HG03469 (cell line): ENCODE measurements around the gene ANGEL2.
"Not testable (repeated sequence)": the region's sequence is repeated elsewhere in the genome, so short reads cannot be mapped to it uniquely, and the experiment has no call there.

Source experiments
- ATAC-seq: cut with Tn5 transposase; IDR thresholded peaks from one replicate; pipeline ENCODE4 v1.9.1; 2021; ENCODE audit warnings: mild to moderate bottlenecking, moderate library complexity, moderate number of reproducible peaks; ENCODE audit not compliant: unreplicated experiment

The ANGEL2 gene

GRCh38 chr1:212977781-212978645 lies 37.7 kb downstream of the ANGEL2 start:
- peak; percentile 30 for ATAC-seq

GRCh38 chr1:212976586-212976985 lies 39.1 kb downstream of the ANGEL2 start:
- no peak for ATAC-seq

- ATAC-seq, result no peak
These were observed 40.4 kb downstream of the ANGEL2 start for GRCh38 chr1:212975111-212975918.

- ATAC-seq, result no peak
These were observed 41.0 kb downstream of the ANGEL2 start for GRCh38 chr1:212974711-212975110.

- ATAC-seq, result no peak
These were observed 41.8 kb downstream of the ANGEL2 start for GRCh38 chr1:212973899-212974298.

GRCh38 chr1:212973426-212973825 lies 42.2 kb downstream of the ANGEL2 start:
- no peak for ATAC-seq

GRCh38 chr1:212971312-212971711 lies 44.4 kb downstream of the ANGEL2 start:
- ATAC-seq, result no peak

GRCh38 chr1:212970085-212970484 lies 45.6 kb downstream of the ANGEL2 start:
- ATAC-seq, result no peak

GRCh38 chr1:212968368-212968863 lies 47.3 kb downstream of the ANGEL2 start:
- no peak for ATAC-seq

GRCh38 chr1:212967801-212968200 lies 47.9 kb downstream of the ANGEL2 start:
- ATAC-seq, result no peak

GRCh38 chr1:212966616-212967015 lies 49.1 kb downstream of the ANGEL2 start:
- ATAC-seq, result no peak

- not testable (repeated sequence) for ATAC-seq
These were observed 50.7 kb downstream of the ANGEL2 start for GRCh38 chr1:212964993-212965392.

GRCh38 chr1:212964102-212964501 lies 51.6 kb downstream of the ANGEL2 start:
- ATAC-seq, result no peak

GRCh38 chr1:212962509-212962908 lies 53.2 kb downstream of the ANGEL2 start:
- no peak for ATAC-seq

- no peak for ATAC-seq
These were observed 54.7 kb downstream of the ANGEL2 start for GRCh38 chr1:212960932-212961331.

GRCh38 chr1:212959266-212960220 lies 56.1 kb downstream of the ANGEL2 start:
- ATAC-seq, result peak; percentile 74

- no peak for ATAC-seq
These were observed 57.5 kb downstream of the ANGEL2 start for GRCh38 chr1:212958175-212958574.

GRCh38 chr1:212957546-212957945 lies 58.1 kb downstream of the ANGEL2 start:
- no peak for ATAC-seq

- no peak for ATAC-seq
These were observed 59.6 kb downstream of the ANGEL2 start for GRCh38 chr1:212955961-212956620.

GRCh38 chr1:212955098-212955497 lies 60.6 kb downstream of the ANGEL2 start:
- ATAC-seq, result no peak
